ENCODE measurements around the gene FSCN2. TPM values are rescaled to one million over a fixed set of nuclear protein-coding genes. Genes with fewer than 3 reads are reported as not detected.

FSCN2 gene
- polyA plus RNA-seq, 4 donors, result 1.2 to 2.5 (median 1.7) TPM

Other genes starting within 250 kb of the FSCN2 start
- gene SLC38A10, start 233.1 kb upstream of the FSCN2 start, polyA plus RNA-seq (ENCODE audit: insufficient read length in 4 of 4), result 10 to 100 TPM; 41.7 to 77.7 (median 51.1) TPM
- gene BAHCC1, start 132.9 kb upstream of the FSCN2 start, polyA plus RNA-seq (ENCODE audit: insufficient read length in 4 of 4), result 10 to 100 TPM; 15.3 to 31.2 (median 17.6) TPM
- 1,000 to 10,000 TPM; 2,973 to 3,218 (median 3,183) TPM for gene ACTG1, start 15.6 kb upstream of the FSCN2 start, polyA plus RNA-seq (ENCODE audit: insufficient read length in 4 of 4)
- 10 to 100 TPM; 19.0 to 37.2 (median 24.3) TPM for gene FAAP100, start 24.0 kb downstream of the FSCN2 start, polyA plus RNA-seq (ENCODE audit: insufficient read length in 4 of 4)
- 10 to 100 TPM; 45.0 to 70.0 (median 57.1) TPM for gene NPLOC4, start 108.7 kb downstream of the FSCN2 start, polyA plus RNA-seq (ENCODE audit: insufficient read length in 4 of 4)
- 1 to 10 TPM; 2.0 to 6.9 (median 2.2) TPM for gene TSPAN10, start 108.8 kb downstream of the FSCN2 start, polyA plus RNA-seq (ENCODE audit: insufficient read length in 4 of 4)
- 10 to 100 TPM in 3 of 4 donors, 1 to 10 TPM in 1; 6.2 to 15.0 (median 13.1) TPM for gene PDE6G, start 128.2 kb downstream of the FSCN2 start, polyA plus RNA-seq (ENCODE audit: insufficient read length in 4 of 4)
- 10 to 100 TPM in 3 of 4 donors, 1 to 10 TPM in 1; 9.6 to 21.6 (median 12.3) TPM for gene OXLD1, start 138.2 kb downstream of the FSCN2 start, polyA plus RNA-seq (ENCODE audit: insufficient read length in 4 of 4)
- gene CCDC137, start 138.4 kb downstream of the FSCN2 start, polyA plus RNA-seq (ENCODE audit: insufficient read length in 4 of 4), result 10 to 100 TPM in 3 of 4 donors, 1 to 10 TPM in 1; 9.6 to 18.5 (median 14.0) TPM
- 10 to 100 TPM; 34.7 to 52.6 (median 43.6) TPM for gene ARL16, start 155.4 kb downstream of the FSCN2 start, polyA plus RNA-seq (ENCODE audit: insufficient read length in 4 of 4)
- 100 to 1,000 TPM in 1 of 4 donors, 10 to 100 TPM in 3; 88.9 to 110 (median 96.0) TPM for gene HGS, start 155.6 kb downstream of the FSCN2 start, polyA plus RNA-seq (ENCODE audit: insufficient read length in 4 of 4)
- 10 to 100 TPM; 26.8 to 53.8 (median 41.6) TPM for gene MRPL12, start 175.0 kb downstream of the FSCN2 start, polyA plus RNA-seq (ENCODE audit: insufficient read length in 4 of 4)
- 10 to 100 TPM in 3 of 4 donors, 1 to 10 TPM in 1; 7.1 to 20.5 (median 12.5) TPM for gene SLC25A10, start 183.9 kb downstream of the FSCN2 start, polyA plus RNA-seq (ENCODE audit: insufficient read length in 4 of 4)